Upper lobe of left lung (tissue), 6 donors: ENCODE measurements around the gene DHRS4L2. TPM values are rescaled to one million over a fixed set of nuclear protein-coding genes. Genes with fewer than 3 reads are reported as not detected.
"Not testable (repeated sequence)": the region's sequence is repeated elsewhere in the genome, so short reads cannot be mapped to it uniquely, and the experiment has no call there.

Experiments
- ATAC-seq, 2 donors: fragments of 200-7000 bp; cut with Tn5 transposase; one replicate each; pipeline ENCODE4 v1.9.1; 2022; ENCODE audit warnings: mild to moderate bottlenecking in 2 of 2, moderate library complexity in 2 of 2; ENCODE audit not compliant: low FRiP score in 2 of 2
- DNase-seq, 2 donors: peaks; one replicate each; pipeline ENCODE4 v3.0.0-alpha.2; 2019 to 2020
- H3K27ac ChIP-seq, 4 donors: fragments of 200-600 bp; sonication (generic); one replicate each; pipeline ENCODE4 v1.5.1; 2016 to 2019
- H3K27me3 ChIP-seq, 4 donors: fragments of 200-600 bp; sonication (generic); one replicate each; pipeline ENCODE4 v1.5.1; 2017 to 2019
- H3K36me3 ChIP-seq, 4 donors: fragments of 200-600 bp; sonication (generic); one replicate each; pipeline ENCODE4 v1.5.1; 2016 to 2019
- H3K4me1 ChIP-seq, 4 donors: fragments of 200-600 bp; sonication (generic); one replicate each; pipeline ENCODE4 v1.5.1; 2018 to 2019
- H3K4me3 ChIP-seq, 4 donors: fragments of 200-600 bp; sonication (generic); one replicate each; pipeline ENCODE4 v1.5.1; 2017 to 2019; ENCODE audit warnings: mild to moderate bottlenecking in 2 of 4, moderate library complexity in 1 of 4
- H3K9me3 ChIP-seq, 4 donors: fragments of 200-600 bp; sonication (generic); one replicate each; pipeline ENCODE4 v1.5.1; 2018 to 2019
- CTCF ChIP-seq, 6 experiments: fragments of 450-650 bp in 4 of 6; fragments of 200-600 bp in 2 of 6; sonication (generic) in 2 of 6; IDR thresholded peaks; one replicate each; pipeline ENCODE4 v1.5.1; 2016 to 2019; ENCODE audit warnings: antibody characterized with exemption in 6 of 6
- EP300 ChIP-seq, 4 donors: sonication (generic); formaldehyde crosslinking; IDR thresholded peaks; one replicate each; pipeline ENCODE4 v1.5.1; 2017; ENCODE audit warnings: antibody characterized with exemption in 4 of 4, control low read depth in 2 of 4
- POLR2A ChIP-seq, 4 donors: fragments of 450-650 bp; IDR thresholded peaks; one replicate each; pipeline ENCODE4 v1.5.1; 2016 to 2017; ENCODE audit warnings: antibody characterized with exemption in 4 of 4, mild to moderate bottlenecking in 2 of 4
- POLR2AphosphoS5 ChIP-seq, 2 donors: sonication (generic); formaldehyde crosslinking; IDR thresholded peaks; one replicate each; pipeline ENCODE4 v1.5.1; 2017; ENCODE audit warnings: antibody characterized with exemption in 2 of 2
- WGBS, 2 donors: methylation state at CpG; one replicate each; pipeline ENCODE4 v1.1.5; 2017 to 2018; 5-methylcytosine and 5-hydroxymethylcytosine counted together
- total RNA-seq, 6 donors: library from RNA; depleted of rRNA in 4 of 6; stranded (reverse); fragments of >200 nt in 4 of 6; gene quantifications; one replicate each; pipeline versions ENCODE4 v1.1.0 to v1.2.1, GENCODE V29; 2016 to 2021
- donor health status: DM: no; HTN: no; CAD: no; lungs with moderate emphysema.
- donor health status: DM: no; HTN: yes; CAD: no; lungs with severe emphysema.

DHRS4L2 gene
- total RNA-seq, 6 donors from 2014 or later: 13.2 to 27.4 (median 18.2) TPM

- Histone ChIP-seq H3K4me3 (no peak overlapping the region), H3K36me3 (no peaks in the 10 kb centered on the region), H3K27ac (peak overlapping the region in 2 of 4 donors; percentile 8 to 10), H3K9me3 (no peaks in the 10 kb centered on the region), H3K4me1 (peaks cover 0 to 18% (median 11%) of the 10 kb centered on the region in 4 donors), H3K27me3 (no peaks in the 10 kb centered on the region)
- TF ChIP-seq POLR2AphosphoS5 (IDR thresholded peaks at IDR 0.05) (no peak), POLR2A (IDR thresholded peaks at IDR 0.05) (no peak), EP300 (IDR thresholded peaks at IDR 0.05) (no peak), CTCF (IDR thresholded peaks at IDR 0.05) (no peak)
- DNase-seq: no peak
- peak in 1 of 2 donors; percentile 74 for ATAC-seq
- 71 to 77% methylated on average over 4 of the region's 4 CpGs for WGBS, 2 donors
Observed at GRCh38 chr14:23984891-23985602, 3.7 kb upstream of the DHRS4L2 start.

GRCh38 chr14:23988223-23988606 lies 514 bp upstream of the DHRS4L2 start:
- 66% methylated on average over 6 of the region's 6 CpGs; no CpG with 5 or more reads in 1 of the 2 donors for WGBS, 2 donors
- H3K9me3 ChIP-seq, H3K36me3 ChIP-seq, DNase-seq, H3K27me3 ChIP-seq: not testable (repeated sequence)
- ATAC-seq: peak; percentile 3 to 69
- Histone ChIP-seq H3K4me3 (peak overlapping the region in 3 of 4 donors; percentile 36 to 39 (median 37)), H3K4me1 (peaks cover 0 to 20% (median 12%) of the 10 kb centered on the region in 4 donors), H3K27ac (peak overlapping the region in 3 of 4 donors; percentile 12 to 85 (median 54))

- not testable (repeated sequence) for H3K36me3 ChIP-seq, H3K9me3 ChIP-seq, H3K27me3 ChIP-seq, H3K4me3 ChIP-seq
- Histone ChIP-seq H3K4me1 (peaks cover 0 to 20% (median 12%) of the 10 kb centered on the region in 4 donors), H3K27ac (peak overlapping the region in 1 of 4 donors; percentile 54)
- ATAC-seq (peak in 1 of 2 donors; percentile 6), DNase-seq (peak in 1 of 2 donors; percentile 79)
- 62 to 92% methylated on average over 16 to 21 of the region's 21 CpGs for WGBS, 2 donors
Observed at GRCh38 chr14:23989734-23990445, 1.2 kb downstream of the DHRS4L2 start.

GRCh38 chr14:23990961-23991360 lies 2.2 kb downstream of the DHRS4L2 start:
- H3K27me3 ChIP-seq, H3K27ac ChIP-seq, H3K9me3 ChIP-seq, H3K36me3 ChIP-seq, DNase-seq, H3K4me3 ChIP-seq, ATAC-seq: not testable (repeated sequence)
- H3K4me1 ChIP-seq: peaks cover 0 to 20% (median 12%) of the 10 kb centered on the region in 4 donors
- WGBS, 2 donors: 75 to 86% methylated on average over 1 of the region's 1 CpG

- not testable (repeated sequence) for ATAC-seq, DNase-seq, H3K27ac ChIP-seq, H3K9me3 ChIP-seq, H3K27me3 ChIP-seq, H3K36me3 ChIP-seq, H3K4me3 ChIP-seq
- peaks cover 0 to 20% (median 12%) of the 10 kb centered on the region in 4 donors for H3K4me1 ChIP-seq
- 68 to 79% methylated on average over 3 of the region's 3 CpGs for WGBS, 2 donors
Observed at GRCh38 chr14:23993042-23993441, 4.3 kb downstream of the DHRS4L2 start.

- H3K36me3 ChIP-seq, H3K27me3 ChIP-seq, H3K4me1 ChIP-seq, DNase-seq, H3K27ac ChIP-seq, H3K4me3 ChIP-seq, ATAC-seq, H3K9me3 ChIP-seq: not testable (repeated sequence)
Observed at GRCh38 chr14:23996009-23996408, 7.3 kb downstream of the DHRS4L2 start.

GRCh38 chr14:23996825-23997224 lies 8.1 kb downstream of the DHRS4L2 start:
- 100% methylated on average over 1 of the region's 2 CpGs for WGBS, 2 donors

GRCh38 chr14:23999640-24000039 lies 10.9 kb downstream of the DHRS4L2 start:
- not testable (repeated sequence) for H3K9me3 ChIP-seq, H3K27ac ChIP-seq, H3K4me3 ChIP-seq, ATAC-seq, DNase-seq, H3K4me1 ChIP-seq, H3K36me3 ChIP-seq, H3K27me3 ChIP-seq
- WGBS, 2 donors: no CpG with 5 or more reads among the region's 5 CpGs

More at GRCh38 chr14:23996825-23997224, 8.1 kb downstream of the DHRS4L2 start:
- not testable (repeated sequence) for H3K4me1 ChIP-seq, DNase-seq, H3K27ac ChIP-seq, H3K36me3 ChIP-seq, H3K9me3 ChIP-seq, ATAC-seq, H3K27me3 ChIP-seq, H3K4me3 ChIP-seq

- H3K4me3 ChIP-seq, H3K36me3 ChIP-seq, DNase-seq, H3K4me1 ChIP-seq, H3K27ac ChIP-seq, H3K27me3 ChIP-seq, ATAC-seq, H3K9me3 ChIP-seq: not testable (repeated sequence)
Observed at GRCh38 chr14:24001078-24001477, 12.3 kb downstream of the DHRS4L2 start.

- H3K4me3 ChIP-seq, DNase-seq, H3K4me1 ChIP-seq, H3K27me3 ChIP-seq, H3K36me3 ChIP-seq, H3K9me3 ChIP-seq, H3K27ac ChIP-seq: not testable (repeated sequence)
- peak in 1 of 2 donors; percentile 56 for ATAC-seq
- WGBS, 2 donors: no CpG with 5 or more reads among the region's 2 CpGs
Observed at GRCh38 chr14:24001679-24002078, 12.9 kb downstream of the DHRS4L2 start.

GRCh38 chr14:24006471-24006816 lies 17.7 kb downstream of the DHRS4L2 start:
- not testable (repeated sequence) for H3K36me3 ChIP-seq, DNase-seq, H3K9me3 ChIP-seq, H3K27me3 ChIP-seq, H3K4me1 ChIP-seq
- Histone ChIP-seq H3K27ac (peak overlapping the region in 2 of 4 donors; percentile 49 to 74), H3K4me3 (peak overlapping the region in 3 of 4 donors; percentile 49 to 55 (median 50))
- WGBS, 2 donors: 0 to 10% methylated on average over 2 to 6 of the region's 15 CpGs
- ATAC-seq: peak; percentile 55 to 57
